ENCODE results near the gene ZNF862. TPM values are rescaled to one million over a fixed set of nuclear protein-coding genes. Genes with fewer than 3 reads are reported as not detected.

ZNF862 gene
- total and polyA plus RNA-seq, 2 donors (not counting 3 experiments of a cell fraction or from before 2014, with no cell fraction given): 10.8 to 14.7 TPM

GRCh38 chr7:149849174-149849573, 11.0 kb downstream of the ZNF862 start:
- dilution Hi-C loops (cut with MboI; ENCODE audit: extremely low pct_ligation_motif_present, low sequenced_read_pairs): no loop called here
- ChIA-PET POLR2A (no interaction called here), CTCF (interaction anchor here (1.0 to 2.5 kb wide), 5 partner anchors 11 to 42 kb away, joined by 3 to 12 read pairs (median 4); partner anchors contain the start of gene ZNF862)
- H3K4me2 ChIP-seq (ENCODE audit: insufficient read depth, low read length): no peak overlapping the region
- H3K79me2 ChIP-seq (ENCODE audit: control insufficient read depth, insufficient read depth, low read length): no peaks in the 10 kb centered on the region
- H3K27ac ChIP-seq (ENCODE audit: insufficient read depth, low read depth, low read length): no peak overlapping the region
- H3K9ac ChIP-seq (replicated peaks; ENCODE audit: extremely low read depth, insufficient read depth, low read length): no peak overlapping the region
- H4K20me1 ChIP-seq (replicated peaks; ENCODE audit: control insufficient read depth, extremely low read depth, insufficient read depth, low read length): no peaks in the 10 kb centered on the region
- H3K4me1 ChIP-seq (ENCODE audit: control insufficient read depth, extremely low read depth, insufficient read depth, low read length): no peaks in the 10 kb centered on the region
- no peaks in the 10 kb centered on the region for H3K27me3 ChIP-seq (ENCODE audit: control insufficient read depth in 2 of 2, insufficient read depth in 2 of 2, low read length in 2 of 2)
- peaks cover 0 to 2% of the 10 kb centered on the region in 2 experiments for H3K36me3 ChIP-seq (ENCODE audit: control insufficient read depth in 2 of 2, extremely low read depth in 1 of 2, insufficient read depth in 2 of 2, low read length in 2 of 2)
- H3K4me3 ChIP-seq (replicated peaks in 1 of 3; ENCODE audit: insufficient read depth in 1 of 3, low read depth in 1 of 3, low read length in 3 of 3): no peak overlapping the region
- intact Hi-C loops (cut with micrococcal nuclease): no loop called here
- FAIRE-seq: no peak
- BruUV-seq (replicated peaks): no TSS peak
- TF ChIP-seq EZH2 (IDR thresholded peaks at IDR 0.05; ENCODE audit: borderline replicate concordance, low read depth, low read length, severe bottlenecking): no peak
- no peak for DNase-seq (ENCODE audit: low read depth, low spot score)
- no peaks in the 10 kb centered on the region for H3K9me3 ChIP-seq (replicated peaks; ENCODE audit: control insufficient read depth, insufficient read depth, low read length)
- no peaks in the 10 kb centered on the region for H3K9me1 ChIP-seq (replicated peaks; ENCODE audit: control insufficient read depth, extremely low read depth, insufficient read depth, low read length)
- no peak overlapping the region for H2AFZ ChIP-seq (ENCODE audit: low read depth, low read length)

GRCh38 chr7:149850007-149850594, 11.9 kb downstream of the ZNF862 start:
- ChIA-PET CTCF (interaction anchor here (1.0 to 2.5 kb wide), 3 partner anchors 12 to 43 kb away, joined by 3 to 12 read pairs (median 9); partner anchors contain the start of gene ZNF862), POLR2A (no interaction called here)
- intact Hi-C loops (cut with micrococcal nuclease): no loop called here
- Histone ChIP-seq H3K4me1 (ENCODE audit: control insufficient read depth, extremely low read depth, insufficient read depth, low read length) (no peaks in the 10 kb centered on the region), H3K27me3 (ENCODE audit: control insufficient read depth in 2 of 2, insufficient read depth in 2 of 2, low read length in 2 of 2) (no peaks in the 10 kb centered on the region), H3K9me3 (replicated peaks; ENCODE audit: control insufficient read depth, insufficient read depth, low read length) (no peaks in the 10 kb centered on the region), H3K79me2 (ENCODE audit: control insufficient read depth, insufficient read depth, low read length) (no peaks in the 10 kb centered on the region), H3K9ac (replicated peaks; ENCODE audit: extremely low read depth, insufficient read depth, low read length) (no peak overlapping the region), H3K27ac (ENCODE audit: insufficient read depth, low read depth, low read length) (no peak overlapping the region), H3K36me3 (ENCODE audit: control insufficient read depth in 2 of 2, extremely low read depth in 1 of 2, insufficient read depth in 2 of 2, low read length in 2 of 2) (peaks cover 0 to 2% of the 10 kb centered on the region in 2 experiments), H3K4me2 (ENCODE audit: insufficient read depth, low read length) (no peak overlapping the region), H3K9me1 (replicated peaks; ENCODE audit: control insufficient read depth, extremely low read depth, insufficient read depth, low read length) (no peaks in the 10 kb centered on the region), H2AFZ (ENCODE audit: low read depth, low read length) (no peak overlapping the region), H3K4me3 (replicated peaks in 1 of 3; ENCODE audit: insufficient read depth in 1 of 3, low read depth in 1 of 3, low read length in 3 of 3) (no peak overlapping the region), H4K20me1 (replicated peaks; ENCODE audit: control insufficient read depth, extremely low read depth, insufficient read depth, low read length) (no peaks in the 10 kb centered on the region)
- dilution Hi-C loops (cut with MboI; ENCODE audit: extremely low pct_ligation_motif_present, low sequenced_read_pairs): no loop called here
- TF ChIP-seq EZH2 (IDR thresholded peaks at IDR 0.05; ENCODE audit: borderline replicate concordance, low read depth, low read length, severe bottlenecking) (no peak), POLR2A (IDR thresholded peaks at IDR 0.05; ENCODE audit: low read depth, low read length) (no peak), MAX (IDR thresholded peaks at IDR 0.05; ENCODE audit: insufficient read depth, insufficient read length) (no peak), FOS (IDR thresholded peaks at IDR 0.05; ENCODE audit: borderline replicate concordance, insufficient read depth, low read length) (no peak), JUN (IDR thresholded peaks at IDR 0.05; ENCODE audit: borderline replicate concordance, insufficient read depth, insufficient read length, low read depth) (no peak), MYC (IDR thresholded peaks at IDR 0.05; ENCODE audit: low read depth, low read length) (no peak), POLR2AphosphoS5 (IDR thresholded peaks at IDR 0.05; ENCODE audit: insufficient read depth, low read depth, low read length) (no peak), GATA2 (IDR thresholded peaks at IDR 0.05; ENCODE audit: insufficient read depth, insufficient read length, low read depth, low read length) (no peak), CTCF (IDR thresholded peaks at IDR 0.05; ENCODE audit: extremely low read depth in 1 of 2, insufficient read depth in 1 of 2, low read depth in 1 of 2, low read length in 2 of 2) (no peak)
- no peak for FAIRE-seq
- no TSS peak for BruUV-seq (replicated peaks)
- no peak for DNase-seq (ENCODE audit: low read depth, low spot score)

Measured in endothelial cell of umbilical vein (primary cell).